Activated CD8-positive, alpha-beta T cell treated with anti-CD3 and anti-CD28 coated beads, Interleukin-2, amount 10 ng/mL, durations not matched to agents 7 days and 5 days (primary cell): ENCODE data around the gene PPP3CA. TPM values are rescaled to one million over a fixed set of nuclear protein-coding genes. Genes with fewer than 3 reads are reported as not detected.
"Not testable (repeated sequence)": the region's sequence is repeated elsewhere in the genome, so short reads cannot be mapped to it uniquely, and the experiment has no call there.

Experiments
- ATAC-seq: fragments of 150-1000 bp; cut with Tn5 transposase; one replicate; pipeline ENCODE4 v1.10.0; 2021; ENCODE audit warnings: moderate library complexity
- CTCF ChIA-PET: fragments of 350-600 bp; sonication (Branson Sonifier 250); formaldehyde crosslinking; loops from one replicate; lab custom pipeline; 2021; ENCODE audit warnings: antibody characterized with exemption; lab: Charles Lee
- POLR2A ChIA-PET: fragments of 350-600 bp; sonication (Branson Sonifier 250); formaldehyde crosslinking; loops from one replicate; lab custom pipeline; 2021; ENCODE audit warnings: antibody characterized with exemption; lab: Charles Lee
- DNase-seq: peaks from one replicate; pipeline ENCODE4 v3.0.0-alpha.2; 2020
- H3K27ac Mint-ChIP-seq: one replicate; pipeline ENCODE4 v1.8.0; 2021; ENCODE audit warnings: mild to moderate bottlenecking, mixed read lengths
- H3K27me3 Mint-ChIP-seq: one replicate; pipeline ENCODE4 v1.8.0; 2021; ENCODE audit warnings: low read depth, mixed read lengths
- H3K36me3 Mint-ChIP-seq: one replicate; pipeline ENCODE4 v1.8.0; 2021; ENCODE audit warnings: low read depth, mixed read lengths
- H3K4me1 Mint-ChIP-seq: one replicate; pipeline ENCODE4 v1.8.0; 2021; ENCODE audit warnings: low read depth, mixed read lengths
- H3K4me3 Mint-ChIP-seq: one replicate; pipeline ENCODE4 v1.8.0; 2021; ENCODE audit warnings: mild to moderate bottlenecking, mixed read lengths
- H3K9me3 Mint-ChIP-seq: one replicate; pipeline ENCODE4 v1.8.0; 2022; ENCODE audit warnings: mixed read lengths; ENCODE audit not compliant: insufficient read depth
- total RNA-seq, 2 experiments: library from RNA; stranded (reverse); gene quantifications; one replicate each; pipeline ENCODE4 v1.2.3, GENCODE V29; 2021

PPP3CA gene
- total RNA-seq, 2 experiments from 2014 or later: 28.6 to 29.0 TPM

DNA sequence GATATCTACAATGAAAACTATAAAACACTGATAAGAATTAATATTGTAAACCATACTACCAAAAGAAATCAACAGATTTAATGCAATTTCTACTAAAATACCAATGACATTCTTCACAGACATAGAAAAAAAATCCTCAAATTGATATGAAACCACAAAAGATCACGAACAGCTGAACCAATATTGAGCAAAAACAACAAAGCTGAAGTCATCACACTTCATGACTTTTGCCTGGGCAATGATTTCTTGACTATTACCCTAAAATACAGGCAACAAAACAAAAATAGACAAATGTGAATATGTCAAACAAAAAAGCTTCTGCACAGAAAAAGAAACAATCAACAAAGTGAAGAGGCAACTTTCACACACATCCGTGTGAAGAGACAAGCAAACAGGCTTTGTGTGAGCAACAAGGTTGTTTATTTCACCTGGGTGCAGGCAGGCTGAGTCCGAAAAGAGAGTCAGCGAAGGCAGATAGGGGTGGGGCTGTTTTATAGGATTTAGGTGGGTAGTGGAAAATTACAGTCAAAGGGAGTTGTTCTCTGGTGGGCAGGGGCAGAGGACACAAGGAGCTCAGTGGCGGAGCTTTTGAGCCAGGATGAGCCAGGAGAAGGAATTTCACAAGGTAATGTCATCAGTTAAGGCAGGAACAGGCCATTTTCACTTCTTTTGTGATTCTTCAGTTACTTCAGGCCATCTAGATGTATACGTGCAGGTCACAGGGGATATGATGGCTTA lies 355.8 kb downstream of the PPP3CA start:
- H3K27ac Mint-ChIP-seq, H3K36me3 Mint-ChIP-seq, H3K4me1 Mint-ChIP-seq, POLR2A ChIA-PET, H3K4me3 Mint-ChIP-seq, DNase-seq, H3K9me3 Mint-ChIP-seq, ATAC-seq: not testable (repeated sequence)
- CTCF ChIA-PET: interaction anchor here (0.7 kb wide), 1 partner anchor 502 kb away, joined by 3 read pairs; no protein-coding TSS in a partner anchor
- H3K27me3 Mint-ChIP-seq: peaks cover 11% of the 10 kb centered on the region

DNA sequence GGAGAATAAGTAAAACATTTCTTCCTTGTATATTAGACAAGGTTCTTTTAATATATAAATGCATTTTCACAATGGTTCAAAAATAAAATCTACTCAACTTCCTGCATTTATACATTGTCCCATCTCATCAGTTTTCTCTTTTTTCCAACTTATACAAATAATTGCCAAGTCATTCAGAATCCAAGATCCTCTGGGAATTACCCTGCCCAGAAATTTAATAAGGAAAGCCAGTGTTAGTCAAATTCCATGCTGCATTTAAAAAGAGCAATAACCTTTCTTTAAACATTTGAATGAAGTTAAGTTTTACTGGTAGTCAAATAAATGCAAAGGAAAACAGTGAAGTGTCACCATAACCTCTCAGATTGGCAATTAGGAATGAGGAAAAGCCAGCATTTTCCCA lies 357.9 kb downstream of the PPP3CA start:
- Mint-ChIP-seq H3K36me3 (no peaks in the 10 kb centered on the region), H3K4me3 (no peak overlapping the region), H3K27me3 (peaks cover 11% of the 10 kb centered on the region), H3K9me3 (no peaks in the 10 kb centered on the region), H3K4me1 (no peaks in the 10 kb centered on the region), H3K27ac (no peak overlapping the region)
- ChIA-PET POLR2A (no interaction called here), CTCF (no interaction called here)
- DNase-seq: no peak
- ATAC-seq: no peak

DNA sequence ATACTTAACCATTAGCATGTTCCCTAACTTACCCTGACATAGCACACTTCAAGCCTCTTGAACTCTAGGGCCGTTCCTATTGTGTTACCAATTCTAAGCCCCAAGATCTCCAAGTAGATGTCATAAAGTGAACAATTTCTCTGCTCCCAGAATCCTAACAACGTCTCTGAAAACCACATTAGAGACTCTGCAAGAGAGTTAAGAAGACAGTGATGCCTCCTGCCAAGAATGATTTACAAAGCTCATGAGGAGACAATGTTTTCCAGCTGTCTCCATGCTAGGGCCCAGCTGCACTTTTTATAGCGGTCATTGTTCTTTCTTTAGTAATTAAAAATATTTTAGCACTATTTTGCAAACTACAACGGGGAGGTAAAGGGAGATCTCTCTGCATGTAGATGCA lies 358.4 kb downstream of the PPP3CA start:
- DNase-seq: no peak
- H3K4me1 Mint-ChIP-seq: no peaks in the 10 kb centered on the region
- H3K9me3 Mint-ChIP-seq: no peaks in the 10 kb centered on the region
- POLR2A ChIA-PET: no interaction called here
- H3K27ac Mint-ChIP-seq: no peak overlapping the region
- H3K27me3 Mint-ChIP-seq: peaks cover 12% of the 10 kb centered on the region
- CTCF ChIA-PET: no interaction called here
- H3K36me3 Mint-ChIP-seq: no peaks in the 10 kb centered on the region
- no peak overlapping the region for H3K4me3 Mint-ChIP-seq
- no peak for ATAC-seq

DNA sequence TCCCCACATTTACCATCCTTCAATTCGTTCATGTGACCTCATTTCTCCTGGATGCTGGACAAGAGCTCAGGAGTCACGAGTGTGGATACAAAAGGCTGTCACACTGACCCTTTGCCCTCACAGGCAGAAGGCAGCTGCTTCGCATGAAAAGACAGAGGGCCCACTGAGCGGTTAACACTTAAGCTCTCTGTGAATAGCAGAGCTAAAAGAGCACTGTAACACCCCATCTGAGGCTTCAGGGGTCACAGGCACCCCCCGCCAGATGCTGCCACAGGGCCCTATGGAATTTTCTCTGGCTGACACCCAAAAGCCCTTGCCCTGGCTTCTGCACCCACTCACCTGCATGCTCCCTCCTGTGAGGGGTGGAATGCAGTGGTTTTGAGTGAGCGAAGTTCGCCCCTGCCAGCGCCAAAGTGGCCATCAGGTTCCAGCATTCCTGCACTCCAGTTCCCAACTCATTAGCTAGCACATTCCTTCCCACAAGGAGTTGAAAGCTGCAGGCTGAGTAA lies 360.9 kb downstream of the PPP3CA start:
- CTCF ChIA-PET: interaction anchor here (0.6 kb wide), 1 partner anchor 242 kb away, joined by 4 read pairs; no protein-coding TSS in a partner anchor
- POLR2A ChIA-PET: no interaction called here
- no peak overlapping the region for H3K4me3 Mint-ChIP-seq
- ATAC-seq (no peak), DNase-seq (no peak)
- no peaks in the 10 kb centered on the region for H3K4me1 Mint-ChIP-seq
- no peaks in the 10 kb centered on the region for H3K36me3 Mint-ChIP-seq
- no peak overlapping the region for H3K27ac Mint-ChIP-seq
- H3K27me3 Mint-ChIP-seq: peaks cover 12% of the 10 kb centered on the region
- H3K9me3 Mint-ChIP-seq: no peaks in the 10 kb centered on the region

DNA sequence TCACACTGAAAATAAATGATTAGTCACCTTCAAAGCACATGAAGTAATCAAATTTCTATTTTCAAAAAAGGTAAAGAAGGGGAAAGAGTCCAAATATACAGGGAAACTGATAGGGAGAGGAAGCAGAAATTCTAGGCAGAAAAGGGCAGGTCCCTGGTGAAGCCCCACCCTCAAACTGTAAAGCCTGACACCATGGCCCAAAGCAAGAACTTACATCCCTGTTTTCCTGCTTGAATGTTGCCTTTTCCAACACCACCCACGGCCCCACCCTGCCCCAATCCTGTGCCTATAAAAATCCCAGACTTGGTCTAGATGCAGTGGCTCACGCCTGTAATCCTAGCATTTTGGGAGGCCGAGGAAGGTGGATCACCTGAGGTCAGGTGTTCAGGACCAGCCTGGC lies 361.8 kb downstream of the PPP3CA start:
- no peak overlapping the region for H3K27ac Mint-ChIP-seq
- DNase-seq: no peak
- H3K27me3 Mint-ChIP-seq: peaks cover 12% of the 10 kb centered on the region
- H3K36me3 Mint-ChIP-seq: no peaks in the 10 kb centered on the region
- no peak for ATAC-seq
- CTCF ChIA-PET: interaction anchor here (0.6 kb wide), 1 partner anchor 241 kb away, joined by 4 read pairs; no protein-coding TSS in a partner anchor
- no peaks in the 10 kb centered on the region for H3K4me1 Mint-ChIP-seq
- no peak overlapping the region for H3K4me3 Mint-ChIP-seq
- no peaks in the 10 kb centered on the region for H3K9me3 Mint-ChIP-seq
- POLR2A ChIA-PET: no interaction called here

DNA sequence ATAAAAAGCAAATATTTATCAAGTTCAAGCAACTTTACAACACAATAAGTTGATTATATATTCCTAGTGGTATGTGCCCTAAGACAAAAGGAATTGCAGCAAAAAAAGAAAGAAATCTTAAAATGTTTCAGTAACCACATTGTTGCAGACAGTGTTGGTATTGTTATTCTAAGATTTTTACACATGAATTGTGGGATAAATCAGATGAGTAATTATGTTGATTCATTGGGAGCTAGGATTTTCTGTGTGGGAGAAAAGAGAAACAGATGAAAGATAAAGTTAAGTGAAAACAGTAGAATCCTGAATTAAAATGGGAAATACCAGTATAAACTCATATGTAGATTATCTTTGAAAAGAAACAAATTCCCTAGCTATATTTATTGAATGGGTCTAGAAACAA lies 362.4 kb downstream of the PPP3CA start:
- no peaks in the 10 kb centered on the region for H3K9me3 Mint-ChIP-seq
- ChIA-PET POLR2A (no interaction called here), CTCF (no interaction called here)
- H3K27ac Mint-ChIP-seq: no peak overlapping the region
- peaks cover 11% of the 10 kb centered on the region for H3K27me3 Mint-ChIP-seq
- ATAC-seq: no peak
- DNase-seq: no peak
- no peaks in the 10 kb centered on the region for H3K4me1 Mint-ChIP-seq
- no peaks in the 10 kb centered on the region for H3K36me3 Mint-ChIP-seq
- H3K4me3 Mint-ChIP-seq: no peak overlapping the region

DNA sequence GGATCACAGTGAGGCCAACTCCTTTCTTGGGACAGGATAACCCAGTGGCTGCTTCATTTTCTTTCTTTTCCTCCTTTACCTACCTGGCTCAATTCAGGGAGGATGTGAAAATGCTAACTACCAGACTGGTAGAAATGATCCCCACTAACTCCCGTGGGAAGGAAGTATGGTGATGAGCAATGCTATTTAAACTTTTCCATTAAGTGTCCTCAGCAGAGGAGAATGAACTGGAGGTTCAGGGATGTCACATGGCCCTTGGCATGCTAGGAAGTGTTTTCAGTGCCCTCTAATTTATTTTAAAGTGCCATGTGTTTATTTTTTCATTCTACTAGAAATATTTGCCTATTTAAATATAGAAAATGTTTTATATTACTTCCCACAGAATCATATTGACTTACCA lies 363.9 kb downstream of the PPP3CA start:
- POLR2A ChIA-PET: no interaction called here

DNA sequence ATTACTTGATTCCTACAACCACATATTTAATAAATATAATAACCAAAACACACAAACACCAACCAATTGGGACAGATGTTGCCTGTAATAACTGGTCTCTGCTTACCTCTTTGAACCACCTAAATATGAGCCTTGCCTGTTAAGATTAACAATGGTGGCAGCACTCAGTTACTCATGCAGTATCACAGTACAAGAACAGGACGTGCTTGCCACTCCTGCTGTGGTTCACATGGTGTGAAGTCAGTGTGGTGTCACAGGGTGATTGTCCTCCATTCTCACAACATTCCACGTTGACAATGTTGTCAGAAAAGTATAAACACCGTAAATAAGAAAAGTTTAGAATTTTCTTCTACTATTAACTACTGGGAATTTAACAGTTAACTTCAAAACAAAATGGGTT lies 365.0 kb downstream of the PPP3CA start:
- Mint-ChIP-seq H3K27me3 (peaks cover 8% of the 10 kb centered on the region), H3K4me1 (no peaks in the 10 kb centered on the region), H3K36me3 (no peaks in the 10 kb centered on the region), H3K9me3 (no peaks in the 10 kb centered on the region), H3K27ac (no peak overlapping the region), H3K4me3 (no peak overlapping the region)
- no peak for DNase-seq
- CTCF ChIA-PET: no interaction called here
- no peak for ATAC-seq
- POLR2A ChIA-PET: no interaction called here

More for the DNA sequence above, 363.9 kb downstream of the PPP3CA start:
- CTCF ChIA-PET: no interaction called here
- no peak for DNase-seq
- peaks cover 8% of the 10 kb centered on the region for H3K27me3 Mint-ChIP-seq
- no peaks in the 10 kb centered on the region for H3K9me3 Mint-ChIP-seq
- no peaks in the 10 kb centered on the region for H3K4me1 Mint-ChIP-seq
- no peak for ATAC-seq
- H3K4me3 Mint-ChIP-seq: no peak overlapping the region
- H3K27ac Mint-ChIP-seq: no peak overlapping the region
- no peaks in the 10 kb centered on the region for H3K36me3 Mint-ChIP-seq

DNA sequence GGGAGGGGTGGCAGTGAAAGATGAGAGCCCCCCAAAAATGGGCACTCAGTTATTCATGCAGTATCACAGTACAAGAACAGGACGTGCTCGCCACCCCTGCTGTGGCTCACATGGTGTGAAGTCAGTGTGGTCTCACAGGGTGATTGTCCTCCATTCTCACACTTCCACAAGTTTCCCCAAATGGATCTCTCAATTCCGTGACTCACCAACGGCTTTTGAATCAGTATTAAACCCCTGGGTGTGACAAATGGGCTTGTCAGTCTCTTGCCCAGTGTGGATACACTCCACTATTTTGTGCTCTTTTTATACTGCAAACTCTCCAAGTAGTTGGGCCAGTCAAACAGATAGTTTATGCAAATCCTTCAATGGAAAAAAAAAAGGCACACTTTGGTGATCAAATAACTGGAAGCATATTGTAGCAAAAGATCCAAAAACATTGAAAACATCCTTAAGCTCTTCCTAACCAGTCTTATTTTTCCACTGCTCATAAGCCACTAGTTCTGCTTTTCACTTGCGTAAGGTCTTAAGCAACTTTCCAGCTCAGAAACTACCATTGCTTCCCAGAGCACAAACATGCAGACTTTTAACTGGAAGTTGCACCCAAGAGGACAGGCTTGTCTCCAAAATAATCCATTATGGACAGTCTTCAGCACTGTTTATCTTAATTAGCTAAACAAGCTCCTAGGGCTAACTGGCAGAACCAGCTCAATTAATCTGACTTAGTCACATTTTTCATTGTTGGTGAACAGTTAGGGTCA lies 365.7 kb downstream of the PPP3CA start:
- H3K27ac Mint-ChIP-seq: no peak overlapping the region
- H3K4me1 Mint-ChIP-seq: no peaks in the 10 kb centered on the region
- H3K27me3 Mint-ChIP-seq: peaks cover 8% of the 10 kb centered on the region
- H3K9me3 Mint-ChIP-seq: no peaks in the 10 kb centered on the region
- POLR2A ChIA-PET: no interaction called here
- DNase-seq: no peak
- no peak for ATAC-seq
- CTCF ChIA-PET: no interaction called here
- H3K4me3 Mint-ChIP-seq: no peak overlapping the region
- no peaks in the 10 kb centered on the region for H3K36me3 Mint-ChIP-seq

DNA sequence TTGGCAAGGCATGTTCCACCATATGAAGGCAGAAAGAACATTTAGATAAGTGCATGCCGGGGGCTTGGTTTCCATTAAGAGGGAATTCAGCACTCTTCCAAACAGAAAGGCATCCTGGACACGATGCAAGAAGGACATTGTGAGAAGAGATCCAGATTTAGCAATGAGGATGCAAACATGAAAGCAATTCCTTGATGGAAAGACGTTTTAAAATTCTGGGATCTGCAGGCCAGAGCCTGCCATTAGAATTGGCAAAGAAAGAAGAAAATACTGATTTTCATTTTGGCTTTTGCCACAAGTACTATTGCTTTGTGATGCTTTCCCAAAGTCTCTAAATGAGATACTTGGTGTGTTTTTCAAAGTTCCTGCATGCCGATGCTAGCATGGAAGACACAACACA lies 367.6 kb downstream of the PPP3CA start:
- H3K4me1 Mint-ChIP-seq: no peaks in the 10 kb centered on the region
- H3K9me3 Mint-ChIP-seq: no peaks in the 10 kb centered on the region
- ChIA-PET POLR2A (no interaction called here), CTCF (no interaction called here)
- H3K36me3 Mint-ChIP-seq: no peaks in the 10 kb centered on the region
- peaks cover 8% of the 10 kb centered on the region for H3K27me3 Mint-ChIP-seq
- no peak overlapping the region for H3K4me3 Mint-ChIP-seq
- ATAC-seq (no peak), DNase-seq (no peak)
- no peak overlapping the region for H3K27ac Mint-ChIP-seq

DNA sequence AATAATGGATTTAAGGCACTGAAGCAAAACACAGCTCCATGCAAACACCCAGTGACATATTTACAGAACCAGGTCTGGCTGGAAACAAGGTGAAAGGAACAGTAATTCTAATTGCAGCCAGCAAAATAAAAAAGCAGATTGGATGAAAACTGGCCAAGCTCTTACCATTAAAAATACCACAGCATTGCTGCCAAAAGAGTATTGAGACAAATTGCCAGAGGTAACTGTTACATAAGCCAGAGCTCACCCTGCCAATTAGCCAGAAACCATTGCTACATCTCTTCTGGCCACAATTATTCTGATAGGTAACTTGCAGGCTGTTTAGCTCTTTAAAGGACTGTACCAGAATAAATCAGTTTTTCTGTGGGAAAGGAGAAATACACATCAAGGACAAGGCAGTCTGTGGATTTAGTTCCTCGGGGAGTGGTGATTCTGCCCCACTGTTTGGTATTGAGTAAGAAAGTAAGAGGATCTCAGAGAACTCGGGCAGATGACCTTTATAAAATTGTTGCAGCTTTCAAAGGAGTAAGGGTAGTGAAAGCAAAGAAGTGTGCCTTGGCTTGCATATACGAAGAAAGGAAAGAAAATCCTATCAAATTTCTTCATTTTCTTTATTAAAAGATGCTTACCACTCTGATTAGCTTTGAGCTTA lies 369.5 kb downstream of the PPP3CA start:
- ChIA-PET CTCF (interaction anchor here (0.8 kb wide), 1 partner anchor 10 kb away, joined by 3 read pairs; no protein-coding TSS in a partner anchor), POLR2A (no interaction called here)
- no peaks in the 10 kb centered on the region for H3K9me3 Mint-ChIP-seq
- no peak for DNase-seq
- no peak overlapping the region for H3K27ac Mint-ChIP-seq
- peaks cover 6% of the 10 kb centered on the region for H3K27me3 Mint-ChIP-seq
- no peak overlapping the region for H3K4me3 Mint-ChIP-seq
- H3K4me1 Mint-ChIP-seq: no peaks in the 10 kb centered on the region
- no peak for ATAC-seq
- no peaks in the 10 kb centered on the region for H3K36me3 Mint-ChIP-seq

DNA sequence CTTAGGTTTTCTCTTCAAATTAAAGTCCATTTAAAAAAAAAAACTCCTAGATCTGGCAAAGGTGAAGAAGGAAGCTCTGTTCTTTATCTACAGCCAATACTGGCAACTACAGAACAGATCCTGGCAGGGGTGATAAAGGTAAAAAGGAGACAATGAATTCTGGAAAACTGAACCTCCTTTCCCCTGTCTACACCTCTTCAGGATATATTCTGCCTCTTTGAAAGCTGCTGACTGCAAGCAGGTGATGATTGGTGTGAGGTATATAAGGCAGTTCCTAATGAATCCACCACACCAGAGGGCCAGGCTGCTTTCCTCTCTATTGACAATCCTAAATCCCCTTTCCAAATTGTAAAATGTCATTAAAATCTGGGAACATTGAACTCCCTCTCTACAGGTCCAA lies 370.1 kb downstream of the PPP3CA start:
- Mint-ChIP-seq H3K4me3 (no peak overlapping the region), H3K36me3 (no peaks in the 10 kb centered on the region), H3K27me3 (peaks cover 6% of the 10 kb centered on the region), H3K27ac (no peak overlapping the region), H3K4me1 (no peaks in the 10 kb centered on the region), H3K9me3 (no peaks in the 10 kb centered on the region)
- ATAC-seq (no peak), DNase-seq (no peak)
- POLR2A ChIA-PET: no interaction called here
- CTCF ChIA-PET: no interaction called here
